PC-9 (cell line): ENCODE measurements around the gene ZNF490. TPM values are rescaled to one million over a fixed set of nuclear protein-coding genes. Genes with fewer than 3 reads are reported as not detected.
A peak's percentile ranks its signal among the peaks of the same experiment; 100 is the strongest.

Experiments
- BruUV-seq: library from RNA; stranded (reverse); fragments of 400-500 nt; replicated peaks from 2 replicates; lab custom pipeline; 2021; lab: Mats Ljungman, UMichigan
- CTCF ChIA-PET: fragments of 300-600 bp; sonication (Branson Sonifier 250); formaldehyde crosslinking; loops from one replicate; lab custom pipeline; 2022; ENCODE audit warnings: antibody characterized with exemption; lab: Charles Lee
- POLR2A ChIA-PET: fragments of 300-600 bp; sonication (Branson Sonifier 250); formaldehyde crosslinking; loops from one replicate; lab custom pipeline; 2022; ENCODE audit warnings: antibody characterized with exemption; ENCODE audit not compliant: unreplicated experiment; lab: Charles Lee
- DNase-seq, 2 experiments: peaks; one replicate each; pipeline versions ENCODE4 v3.0.0 to v3.0.0-alpha.2; 2015 to 2022; ENCODE audit warnings: mixed read lengths in 1 of 2
- H2AFZ ChIP-seq: fragments of 200-600 bp; sonication (generic); 2 replicates; pipeline ENCODE4 v1.8.1; 2017; ENCODE audit warnings: antibody characterized with exemption
- H3F3A ChIP-seq: fragments of 200-600 bp; sonication (generic); 2 replicates; pipeline ENCODE4 v1.8.1; 2017; ENCODE audit warnings: antibody characterized with exemption, mild to moderate bottlenecking, low read depth; ENCODE audit not compliant: insufficient read depth
- H3K27ac ChIP-seq: fragments of 200-600 bp; sonication (generic); 2 replicates; pipeline ENCODE4 v1.6.1; 2016; ENCODE audit warnings: mixed run types
- H3K27me3 ChIP-seq: fragments of 200-600 bp; sonication (generic); 2 replicates; pipeline ENCODE4 v1.6.1; 2016; ENCODE audit warnings: low read depth, mixed run types; ENCODE audit not compliant: insufficient read depth
- H3K36me3 ChIP-seq: fragments of 200-600 bp; sonication (generic); 2 replicates; pipeline ENCODE4 v1.6.1; 2016; ENCODE audit warnings: low read depth, mixed run types
- H3K4me1 ChIP-seq: fragments of 200-600 bp; sonication (generic); replicated peaks from 2 replicates; pipeline ENCODE4 v1.6.1; 2016; ENCODE audit warnings: mixed run types; ENCODE audit not compliant: insufficient read depth
- H3K4me2 ChIP-seq: fragments of 200-600 bp; sonication (generic); 2 replicates; pipeline ENCODE4 v1.6.1; 2017; ENCODE audit warnings: mixed run types
- H3K4me3 ChIP-seq: fragments of 200-600 bp; sonication (generic); 2 replicates; pipeline ENCODE4 v1.6.1; 2016; ENCODE audit warnings: mixed run types
- H3K79me2 ChIP-seq: fragments of 200-600 bp; sonication (generic); 2 replicates; pipeline ENCODE4 v1.6.1; 2017; ENCODE audit warnings: low read depth, mixed run types
- H3K9me2 ChIP-seq: fragments of 200-600 bp; sonication (generic); 2 replicates; pipeline ENCODE4 v1.8.1; 2017; ENCODE audit warnings: mild to moderate bottlenecking; ENCODE audit not compliant: insufficient read depth
- H3K9me3 ChIP-seq: fragments of 200-600 bp; sonication (generic); 2 replicates; pipeline ENCODE4 v1.8.1; 2016; ENCODE audit warnings: low read depth; ENCODE audit not compliant: insufficient read depth
- H4K20me1 ChIP-seq: fragments of 200-600 bp; sonication (generic); 2 replicates; pipeline ENCODE4 v1.8.1; 2017; ENCODE audit not compliant: insufficient read depth
- CTCF ChIP-seq: fragments of 200-600 bp; sonication (generic); conservative IDR thresholded peaks from 2 replicates; pipeline ENCODE4 v1.6.1; 2017; ENCODE audit warnings: mixed run types, antibody characterized with exemption, mild to moderate bottlenecking, moderate library complexity
- EZH2 ChIP-seq: fragments of 200-600 bp; sonication (generic); IDR thresholded peaks from 2 replicates; pipeline ENCODE4 v1.8.0; 2017; ENCODE audit warnings: antibody characterized with exemption, low read depth
- intact Hi-C: fragments of 100-400 bp; cut with micrococcal nuclease; formaldehyde crosslinking; loops from one replicate; pipeline ENCODE4 v1.10.0; 2022; ENCODE audit not compliant: unreplicated experiment
- total RNA-seq: library from RNA; stranded (reverse); gene quantifications from 2 replicates; pipeline ENCODE4 v1.2.3, GENCODE V29; 2021

Gene ZNF490
- total RNA-seq, 1 experiment from 2014 or later = 8.9 TPM

- ChIA-PET CTCF (no interaction called here), POLR2A (no interaction called here)
- Histone ChIP-seq H3K9me3 (peaks cover 81% of the 10 kb centered on the region), H3K4me3 (0 out of 2 replicates have a peak overlapping the region, but pooled peaks have one; percentile 0), H3K27me3 (no peaks in the 10 kb centered on the region), H3K36me3 (peaks cover 65% of the 10 kb centered on the region), H3K79me2 (no peaks in the 10 kb centered on the region), H3K4me2 (no peak overlapping the region), H3K27ac (no peak overlapping the region), H2AFZ (no peak overlapping the region), H3K9me2 (no peaks in the 10 kb centered on the region), H4K20me1 (no peaks in the 10 kb centered on the region), H3K4me1 (no peaks in the 10 kb centered on the region), H3F3A (peaks cover 63% of the 10 kb centered on the region)
- DNase-seq = peak in 1 of 2 experiments; percentile 17
- intact Hi-C loops = no loop called here
- TF ChIP-seq EZH2 (no peak), CTCF (no peak)
- no TSS peak for BruUV-seq
Observed at GRCh38 chr19:12629215-12629614, 18.6 kb upstream of the ZNF490 start.

- no peaks in the 10 kb centered on the region for H3K79me2 ChIP-seq
- BruUV-seq = no TSS peak
- no peak overlapping the region for H2AFZ ChIP-seq
- peak in 1 of 2 experiments; percentile 59 for DNase-seq
- ChIA-PET POLR2A (no interaction called here), CTCF (no interaction called here)
- H3K9me2 ChIP-seq = no peaks in the 10 kb centered on the region
- H3K27me3 ChIP-seq = no peaks in the 10 kb centered on the region
- intact Hi-C loops = no loop called here
- H3K36me3 ChIP-seq = peaks cover 73% of the 10 kb centered on the region
- TF ChIP-seq EZH2 (no peak), CTCF (no peak)
- no peak overlapping the region for H3K4me2 ChIP-seq
- peaks cover 54% of the 10 kb centered on the region for H3F3A ChIP-seq
- peaks cover 89% of the 10 kb centered on the region for H3K9me3 ChIP-seq
- H3K4me1 ChIP-seq = no peaks in the 10 kb centered on the region
- no peak overlapping the region for H3K27ac ChIP-seq
- H4K20me1 ChIP-seq = no peaks in the 10 kb centered on the region
- peak overlapping the region; percentile 17; the same call in 1 of the 2 replicates for H3K4me3 ChIP-seq
Observed at GRCh38 chr19:12628040-12629022, 17.7 kb upstream of the ZNF490 start.

- H3K9me2 ChIP-seq = no peaks in the 10 kb centered on the region
- no peak for DNase-seq
- CTCF ChIA-PET = no interaction called here
- H2AFZ ChIP-seq = no peak overlapping the region
- no peaks in the 10 kb centered on the region for H3K4me1 ChIP-seq
- no peaks in the 10 kb centered on the region for H3K27me3 ChIP-seq
- peaks cover 83% of the 10 kb centered on the region for H3K36me3 ChIP-seq
- POLR2A ChIA-PET = no interaction called here
- H3K79me2 ChIP-seq = 0 out of 2 replicates have a peak, but pooled peaks cover 11% of the 10 kb centered on the region
- H3K4me3 ChIP-seq = peak overlapping the region; percentile 18; the same call in 1 of the 2 replicates
- H3K9me3 ChIP-seq = peaks cover 86% of the 10 kb centered on the region
- no peaks in the 10 kb centered on the region for H4K20me1 ChIP-seq
- no peak overlapping the region for H3K4me2 ChIP-seq
- H3K27ac ChIP-seq = no peak overlapping the region
- H3F3A ChIP-seq = peaks cover 44% of the 10 kb centered on the region
- no peak for TF ChIP-seq CTCF
- TF ChIP-seq EZH2 = no peak
- no TSS peak for BruUV-seq
- intact Hi-C loops = no loop called here
Observed at GRCh38 chr19:12626958-12627357, 16.3 kb upstream of the ZNF490 start.
